GM12878 (cell line): Measurements from ENCODE around the gene CIAO2B. TPM values are rescaled to one million over a fixed set of nuclear protein-coding genes. Genes with fewer than 3 reads are reported as not detected.

Source experiments
- ATAC-seq: fragments of 200-7000 bp; cut with Tn5 transposase; 3 replicates; pipeline ENCODE4 v1.9.1; 2020; ENCODE audit warnings: mild to moderate bottlenecking, moderate library complexity
- BruUV-seq: library from RNA; stranded (reverse); fragments of 400-500 nt; replicated peaks from 2 replicates; lab custom pipeline; 2021; lab: Mats Ljungman, UMichigan
- CTCF ChIA-PET: fragments of 300-600 bp; sonication (Branson Sonifier 250); formaldehyde crosslinking; extraction: SDS; loops from one replicate; lab custom pipeline; 2021; ENCODE audit warnings: inconsistent platforms; lab: Yijun Ruan, JAX
- POLR2A ChIA-PET: fragments of 350-600 bp; formaldehyde crosslinking; extraction: SDS; loops from one replicate; lab custom pipeline; 2021; ENCODE audit warnings: inconsistent platforms; lab: Charles Lee
- RAD21 ChIA-PET: fragments of 300-600 bp; sonication (Branson Sonifier 250); formaldehyde crosslinking; loops from one replicate; lab custom pipeline; 2023; ENCODE audit warnings: antibody characterized with exemption; ENCODE audit not compliant: unreplicated experiment; lab: Charles Lee
- SMC1A ChIA-PET: fragments of 300-600 bp; sonication (Branson Sonifier 250); formaldehyde crosslinking; loops from one replicate; lab custom pipeline; 2023; ENCODE audit not compliant: unreplicated experiment, uncharacterized antibody; lab: Charles Lee
- DNase-seq: peaks from one replicate; pipeline ENCODE4 v3.0.0-alpha.2; 2011; ENCODE audit warnings: low read depth, low spot score
- FAIRE-seq: peaks from 3 replicates; lab custom pipeline; 2011; peaks lifted over from hg19 to GRCh38; lab: Jason Lieb, UNC
- H2AFZ ChIP-seq: 2 replicates; pipeline ENCODE4 v1.6.0; 2011; ENCODE audit warnings: low read depth, low read length, control low read depth; ENCODE audit not compliant: control insufficient read depth
- H3K27ac ChIP-seq: 2 replicates; pipeline ENCODE4 v1.5.1; 2011; ENCODE audit warnings: control low read depth; ENCODE audit not compliant: control insufficient read depth, insufficient read depth
- H3K27me3 ChIP-seq, 2 experiments: replicated peaks in 1 of 2; 2 replicates each; pipeline versions ENCODE4 v1.6.0 to v1.6.1; 2011; ENCODE audit warnings: low read length in 1 of 2; ENCODE audit not compliant: control insufficient read depth in 2 of 2, insufficient read depth in 2 of 2
- H3K36me3 ChIP-seq, 2 experiments: 2 replicates each; pipeline ENCODE4 v1.5.1; 2011; ENCODE audit warnings: low read length in 1 of 2; ENCODE audit not compliant: control insufficient read depth in 2 of 2, insufficient read depth in 2 of 2
- H3K4me1 ChIP-seq: 2 replicates; pipeline ENCODE4 v1.6.1; 2011; ENCODE audit warnings: mild to moderate bottlenecking, low read length, moderate library complexity, mixed read lengths; ENCODE audit not compliant: control insufficient read depth, insufficient read depth
- H3K4me2 ChIP-seq: 2 replicates; pipeline ENCODE4 v1.6.0; 2011; ENCODE audit warnings: control low read depth; ENCODE audit not compliant: control insufficient read depth, insufficient read depth
- H3K4me3 ChIP-seq: fragments of 200-600 bp; sonication (generic); 2 replicates; pipeline ENCODE4 v1.5.1; 2016
- H3K79me2 ChIP-seq: 2 replicates; pipeline ENCODE4 v1.6.0; 2011; ENCODE audit warnings: low read length; ENCODE audit not compliant: control insufficient read depth, insufficient read depth
- H3K9ac ChIP-seq: 2 replicates; pipeline ENCODE4 v1.8.0; 2011; ENCODE audit warnings: low read length, control low read depth, mixed read lengths; ENCODE audit not compliant: control insufficient read depth, insufficient read depth
- H3K9me3 ChIP-seq: replicated peaks from 3 replicates; pipeline ENCODE4 v1.5.1; 2011; ENCODE audit warnings: mild to moderate bottlenecking, low read length; ENCODE audit not compliant: control insufficient read depth, insufficient read depth
- H4K20me1 ChIP-seq: 2 replicates; pipeline ENCODE4 v1.6.0; 2011; ENCODE audit not compliant: control insufficient read depth, insufficient read depth
- CHD2 ChIP-seq: IDR thresholded peaks from 2 replicates; pipeline ENCODE4 v1.6.1; 2011; ENCODE audit warnings: low read depth, low read length, improper control_type of control experiment, borderline replicate concordance
- CREB1 ChIP-seq: IDR thresholded peaks from 2 replicates; pipeline ENCODE4 v1.6.1; 2012; ENCODE audit warnings: low read depth, mild to moderate bottlenecking, inconsistent platforms
- CUX1 ChIP-seq: IDR thresholded peaks from 2 replicates; pipeline ENCODE4 v1.6.1; 2012; ENCODE audit warnings: improper control_type of control experiment, low read depth, low read length; ENCODE audit not compliant: insufficient replicate concordance
- EED ChIP-seq: sonication (generic); IDR thresholded peaks from 2 replicates; pipeline ENCODE4 v1.6.1; 2016; ENCODE audit warnings: antibody characterized with exemption, low read depth
- KLF5 ChIP-seq: fragments of 450-650 bp; IDR thresholded peaks from 2 replicates; pipeline ENCODE4 v1.6.1; 2014; ENCODE audit warnings: mild to moderate bottlenecking; ENCODE audit not compliant: partially characterized antibody
- MAX ChIP-seq: IDR thresholded peaks from 2 replicates; pipeline ENCODE4 v1.6.1; 2012; ENCODE audit warnings: low read depth, low read length, improper control_type of control experiment
- MTA3 ChIP-seq: IDR thresholded peaks from 2 replicates; pipeline ENCODE4 v1.6.1; 2012; ENCODE audit warnings: low read length, inconsistent platforms, borderline replicate concordance
- NFIC ChIP-seq: IDR thresholded peaks from 2 replicates; pipeline ENCODE4 v1.6.1; 2012; ENCODE audit warnings: low read depth, mild to moderate bottlenecking, inconsistent platforms, low read length, moderate library complexity
- POLR2A ChIP-seq: IDR thresholded peaks from 2 replicates; pipeline ENCODE4 v1.6.1; 2011; ENCODE audit warnings: low read depth, mild to moderate bottlenecking, low read length
- RAD51 ChIP-seq: fragments of 450-650 bp; IDR thresholded peaks from 2 replicates; pipeline ENCODE4 v1.6.1; 2016; ENCODE audit warnings: moderate library complexity, mild to moderate bottlenecking, inconsistent platforms
- RUNX3 ChIP-seq: IDR thresholded peaks from 2 replicates; pipeline ENCODE4 v1.6.1; 2012; ENCODE audit warnings: low read length, inconsistent platforms
- STAT3 ChIP-seq: IDR thresholded peaks from 2 replicates; pipeline ENCODE4 v1.6.1; 2011; ENCODE audit warnings: low read depth, low read length, improper control_type of control experiment
- USF1 ChIP-seq: IDR thresholded peaks from 2 replicates; pipeline ENCODE4 v1.6.1; 2011; ENCODE audit warnings: borderline replicate concordance, low read depth, mild to moderate bottlenecking, moderate library complexity, mixed read lengths, low read length; ENCODE audit not compliant: insufficient read depth; ENCODE audit errors: extremely low read length
- ZNF24 ChIP-seq: fragments of 450-650 bp; IDR thresholded peaks from 2 replicates; pipeline ENCODE4 v1.6.1; 2017; ENCODE audit warnings: antibody characterized with exemption, mild to moderate bottlenecking
- WGBS: methylation state at CpG from one replicate; pipeline ENCODE4 v1.1.6; 2016; ENCODE audit warnings: low lambda C conversion rate; ENCODE audit not compliant: insufficient replicate concordance, insufficient coverage; ENCODE audit errors: missing lambda C conversion rate; 5-methylcytosine and 5-hydroxymethylcytosine counted together
- in situ Hi-C: fragments of 300-500 bp; cut with MboI; formaldehyde crosslinking; loops from 9 replicates; pipeline ENCODE4 v1.14.3; 2018; ENCODE audit warnings: mixed read lengths
- intact Hi-C: fragments of 100-400 bp; cut with micrococcal nuclease; formaldehyde crosslinking; loops from one replicate; pipeline ENCODE4 v1.14.2; 2022; ENCODE audit not compliant: unreplicated experiment
- polyA plus RNA-seq, 11 experiments: library from polyadenylated mRNA; depleted of rRNA in 4 of 11; unstranded in 6 of 11; stranded (reverse) in 5 of 11; fragments of >200 nt; fragmentation: Nextera tagmentation in 4 of 11; fragmentation: Illumina TruSeq in 1 of 11; extraction: Ambion mirVana in 4 of 11; extraction: Trizol in 1 of 11; gene quantifications; 1 replicate in 1 of 11; 2 replicates in 10 of 11; pipeline versions ENCODE4 v1.2.1 to v1.2.3, GENCODE V29; 2011 to 2016; ENCODE audit warnings: inconsistent platforms in 2 of 11, missing spikeins in 2 of 11, low read depth in 1 of 11
- total RNA-seq, 4 experiments: library from RNA; depleted of rRNA in 3 of 4; stranded (reverse); fragments of >200 nt in 3 of 4; fragmentation: Illumina TruSeq in 1 of 4; extraction: Trizol in 1 of 4; gene quantifications; 2 replicates each; pipeline versions ENCODE4 v1.2.1 to v1.2.3, GENCODE V29; 2013 to 2021

The CIAO2B gene
- total and polyA plus RNA-seq, 10 of the 15 experiments (the other 5 are each of a cell fraction or from before 2014, with no cell fraction given) = 76.4 to 241 (median 138) TPM

- Histone ChIP-seq H4K20me1 (no peaks in the 10 kb centered on the region), H3K27ac (no peak overlapping the region), H3K9ac (no peak overlapping the region), H3K4me2 (no peak overlapping the region), H3K27me3 (no peaks in the 10 kb centered on the region), H3K79me2 (no peaks in the 10 kb centered on the region), H3K4me3 (no peak overlapping the region), H2AFZ (no peak overlapping the region), H3K4me1 (no peaks in the 10 kb centered on the region; the same call in 1 of the 2 replicates), H3K36me3 (peaks cover 3 to 5% of the 10 kb centered on the region in 2 experiments), H3K9me3 (no peaks in the 10 kb centered on the region)
- no peak for TF ChIP-seq ZNF24
- no peak for TF ChIP-seq CREB1
- no peak for TF ChIP-seq RUNX3
- no peak for TF ChIP-seq POLR2A
- TF ChIP-seq MTA3 = no peak
- TF ChIP-seq NFIC = no peak
- no peak for TF ChIP-seq KLF5
- TF ChIP-seq MAX = no peak
- TF ChIP-seq EED = no peak
- no peak for TF ChIP-seq CUX1
- TF ChIP-seq RAD51 = no peak
- no peak for TF ChIP-seq CHD2
- TF ChIP-seq USF1 = no peak
- no peak for TF ChIP-seq STAT3
- CTCF ChIA-PET = interaction anchor here (0.6 to 9.7 kb wide), 6 partner anchors 10 to 436 kb away, joined by 3 to 77 read pairs (median 3); partner anchors contain the start of genes NAE1 and RRAD
- ATAC-seq (no peak), FAIRE-seq (no peak), DNase-seq (no peak)
- WGBS = 82% methylated on average over 6 of the region's 6 CpGs
- SMC1A ChIA-PET = no interaction called here
- in situ Hi-C loops (no loop called here), intact Hi-C loops (no loop called here)
- RAD21 ChIA-PET = no interaction called here
- POLR2A ChIA-PET = no interaction called here
- BruUV-seq = TSS peak; percentile 14
Measured at GRCh38 chr16:66888647-66889615, 45.3 kb downstream of the CIAO2B start.
